ENCODE data around the gene BTBD2. TPM values are rescaled to one million over a fixed set of nuclear protein-coding genes. Genes with fewer than 3 reads are reported as not detected.

The BTBD2 gene
- total and polyA plus RNA-seq, 4 experiments from 2014 or later: 2.8 to 59.4 (median 29.4) TPM

DNA sequence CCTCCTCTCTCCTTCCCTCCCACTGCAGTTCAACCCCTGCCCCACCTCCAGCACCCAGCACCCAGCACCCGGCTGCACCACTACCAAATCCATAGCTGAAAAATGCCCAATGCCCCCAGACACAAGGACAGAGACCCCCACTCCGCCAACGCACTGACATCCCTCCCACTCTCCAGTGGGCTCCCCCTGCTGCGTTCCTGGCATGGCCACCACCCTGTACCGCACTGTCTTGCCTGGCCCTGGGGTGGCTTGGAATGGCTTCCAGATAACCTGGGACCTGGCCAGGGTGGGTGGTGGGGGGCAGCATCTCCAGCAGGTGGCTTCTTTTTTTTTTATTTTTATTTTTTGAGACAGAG is 41.3 kb upstream of the BTBD2 start:
- Mint-ChIP-seq H3K4me3 (peak overlapping the region in 7 of 8 donors; percentile 32 to 73 (median 57)), H3K27me3 (no peaks in the 10 kb centered on the region), H3K4me1 (peaks cover 20 to 76% (median 48%) of the 10 kb centered on the region in 4 donors), H3K27ac (peak overlapping the region; percentile 85 to 95 (median 90)), H3K9me3 (no peaks in the 10 kb centered on the region), H3K36me3 (peaks cover 0 to 4% of the 10 kb centered on the region in 2 donors)
- H3K4me3 ChIP-seq (ENCODE audit: low read length in 2 of 2): no peak overlapping the region
- no peak for DNase-seq
- ChIA-PET CTCF (ENCODE audit: partially characterized antibody) (interaction anchor here (0.6 to 1.1 kb wide), 2 partner anchors 14 to 27 kb away, joined by 3 read pairs; no protein-coding TSS in a partner anchor), POLR2A (ENCODE audit: partially characterized antibody) (interaction anchor here (0.6 to 6.7 kb wide), 5 partner anchors 10 to 38 kb away, joined by 3 to 75 read pairs (median 12); no protein-coding TSS in a partner anchor)
- peak overlapping the region; percentile 28 for H3K27ac ChIP-seq (ENCODE audit: low read depth, low read length)
- intact Hi-C loops (cut with micrococcal nuclease): no loop called here
- H3K27me3 ChIP-seq (ENCODE audit: insufficient read depth, low read length): no peaks in the 10 kb centered on the region
- H3K9me3 ChIP-seq (ENCODE audit: control insufficient read depth in 1 of 2, low read length in 2 of 2): no peaks in the 10 kb centered on the region
- no peaks in the 10 kb centered on the region for H3K36me3 ChIP-seq (ENCODE audit: insufficient read depth, low read length)
- peaks cover 68% of the 10 kb centered on the region for H3K4me1 ChIP-seq (ENCODE audit: insufficient read depth, low read length)

DNA sequence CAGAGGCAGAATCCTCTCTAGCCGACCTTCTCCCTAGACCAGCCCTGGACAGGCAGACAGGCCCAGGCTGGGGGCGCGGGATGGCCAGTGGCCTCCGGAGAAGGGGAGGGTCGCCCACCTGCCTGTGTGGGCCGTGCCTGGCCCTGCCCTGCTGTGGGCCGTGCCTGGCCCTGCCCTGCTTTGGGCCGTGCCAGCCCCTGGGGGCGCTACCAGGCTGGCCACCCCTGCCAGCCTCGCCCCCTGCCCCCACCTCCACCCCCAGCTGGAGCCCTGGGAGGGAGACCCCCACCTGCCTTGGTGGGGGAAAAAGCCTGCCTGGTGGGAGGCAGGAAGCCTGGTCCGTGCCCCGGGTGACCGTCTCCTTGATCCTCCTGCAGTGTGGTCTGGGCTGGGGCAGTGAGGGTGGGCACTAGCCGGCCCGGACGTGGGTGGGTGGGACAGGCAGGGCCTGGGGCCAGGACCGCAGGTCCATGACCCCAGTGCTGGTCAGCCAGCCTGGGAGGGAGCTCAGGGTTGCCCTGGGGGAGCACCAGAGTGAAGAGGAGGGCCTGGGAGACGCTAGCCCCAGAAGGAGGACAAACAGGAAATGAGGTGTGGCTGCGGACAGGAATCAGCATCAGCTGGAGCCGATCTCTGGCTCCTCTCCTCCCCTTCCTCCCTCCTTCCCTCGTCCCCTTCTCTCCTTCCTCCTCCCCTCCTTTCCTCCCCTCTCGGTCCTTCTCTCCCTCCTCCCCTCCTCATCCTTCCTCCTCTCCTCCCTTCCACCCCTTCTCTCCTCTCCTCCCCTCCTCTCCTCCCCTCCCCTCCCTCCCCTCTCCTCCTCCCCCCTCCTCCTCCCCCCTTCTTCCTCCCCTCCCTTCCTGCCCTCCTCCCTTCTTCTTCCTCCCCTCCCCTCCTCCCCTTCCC is 40.7 kb upstream of the BTBD2 start:
- peak overlapping the region; percentile 48 to 67 (median 62) for H3K4me3 Mint-ChIP-seq
- DNase-seq: no peak
- intact Hi-C loops (cut with micrococcal nuclease): no loop called here
- H3K36me3 Mint-ChIP-seq: peaks cover 0 to 6% of the 10 kb centered on the region in 2 donors
- Histone ChIP-seq H3K9me3 (ENCODE audit: control insufficient read depth in 1 of 2, low read length in 2 of 2) (no peaks in the 10 kb centered on the region), H3K36me3 (ENCODE audit: insufficient read depth, low read length) (no peaks in the 10 kb centered on the region), H3K4me1 (ENCODE audit: insufficient read depth, low read length) (peaks cover 73% of the 10 kb centered on the region), H3K27ac (ENCODE audit: low read depth, low read length) (peak overlapping the region; percentile 57), H3K27me3 (ENCODE audit: insufficient read depth, low read length) (no peaks in the 10 kb centered on the region), H3K4me3 (ENCODE audit: low read length in 2 of 2) (no peak overlapping the region)
- POLR2A ChIA-PET (ENCODE audit: partially characterized antibody): interaction anchor here (0.6 to 6.7 kb wide), 5 partner anchors 9 to 38 kb away, joined by 3 to 75 read pairs (median 12); no protein-coding TSS in a partner anchor
- peaks cover 22 to 76% (median 49%) of the 10 kb centered on the region in 4 donors for H3K4me1 Mint-ChIP-seq
- no peaks in the 10 kb centered on the region for H3K27me3 Mint-ChIP-seq
- CTCF ChIA-PET (ENCODE audit: partially characterized antibody): interaction anchor here (0.6 to 1.1 kb wide), 2 partner anchors 14 to 28 kb away, joined by 3 read pairs; no protein-coding TSS in a partner anchor
- peak overlapping the region; percentile 88 to 95 (median 93) for H3K27ac Mint-ChIP-seq
- H3K9me3 Mint-ChIP-seq: no peaks in the 10 kb centered on the region

DNA sequence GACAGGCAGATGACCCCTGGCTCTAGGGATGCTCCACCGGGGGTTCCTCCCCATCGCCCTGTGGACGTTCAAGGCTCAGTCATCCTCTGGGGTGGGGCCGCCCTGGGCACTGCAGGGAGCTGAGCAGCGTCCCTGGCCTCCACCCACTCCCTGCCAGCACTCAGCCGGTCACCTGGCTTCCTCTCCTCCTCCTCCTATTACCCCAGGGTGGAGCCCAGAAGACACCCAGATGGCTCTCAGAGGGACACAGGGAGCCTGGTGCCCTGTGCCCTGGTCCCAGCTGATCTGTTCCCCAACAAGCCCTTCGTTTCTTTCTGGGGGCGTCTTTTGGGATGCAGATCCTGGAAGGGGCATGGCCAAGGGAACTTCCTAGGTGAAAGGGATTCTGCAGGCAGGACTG is 39.2 kb upstream of the BTBD2 start:
- Histone ChIP-seq H3K27ac (ENCODE audit: low read depth, low read length) (no peak overlapping the region), H3K9me3 (ENCODE audit: control insufficient read depth in 1 of 2, low read length in 2 of 2) (no peaks in the 10 kb centered on the region), H3K4me3 (ENCODE audit: low read length in 2 of 2) (no peak overlapping the region), H3K27me3 (ENCODE audit: insufficient read depth, low read length) (no peaks in the 10 kb centered on the region), H3K4me1 (ENCODE audit: insufficient read depth, low read length) (peaks cover 61% of the 10 kb centered on the region), H3K36me3 (ENCODE audit: insufficient read depth, low read length) (no peaks in the 10 kb centered on the region)
- H3K27ac Mint-ChIP-seq: peak overlapping the region; percentile 65 to 95 (median 89)
- intact Hi-C loops (cut with micrococcal nuclease): loop anchor here (5.0 kb wide), 1 partner anchor 192 kb away; the partner anchor contains the start of gene KLF16
- POLR2A ChIA-PET (ENCODE audit: partially characterized antibody): interaction anchor here (0.6 to 1.6 kb wide), 6 partner anchors 12 to 197 kb away, joined by 3 to 4 read pairs (median 3); no protein-coding TSS in a partner anchor
- CTCF ChIA-PET (ENCODE audit: partially characterized antibody): interaction anchor here (0.7 kb wide), 2 partner anchors 13 to 16 kb away, joined by 3 read pairs; no protein-coding TSS in a partner anchor
- H3K9me3 Mint-ChIP-seq: peaks cover 0 to 5% (median 0%) of the 10 kb centered on the region in 8 donors
- peak overlapping the region in 3 of 8 donors; percentile 48 to 65 (median 49) for H3K4me3 Mint-ChIP-seq
- DNase-seq: peak in 1 of 5 donors; percentile 12
- peaks cover 18 to 69% (median 42%) of the 10 kb centered on the region in 4 donors for H3K4me1 Mint-ChIP-seq
- peaks cover 0 to 3% of the 10 kb centered on the region in 2 donors for H3K36me3 Mint-ChIP-seq
- no peaks in the 10 kb centered on the region for H3K27me3 Mint-ChIP-seq

DNA sequence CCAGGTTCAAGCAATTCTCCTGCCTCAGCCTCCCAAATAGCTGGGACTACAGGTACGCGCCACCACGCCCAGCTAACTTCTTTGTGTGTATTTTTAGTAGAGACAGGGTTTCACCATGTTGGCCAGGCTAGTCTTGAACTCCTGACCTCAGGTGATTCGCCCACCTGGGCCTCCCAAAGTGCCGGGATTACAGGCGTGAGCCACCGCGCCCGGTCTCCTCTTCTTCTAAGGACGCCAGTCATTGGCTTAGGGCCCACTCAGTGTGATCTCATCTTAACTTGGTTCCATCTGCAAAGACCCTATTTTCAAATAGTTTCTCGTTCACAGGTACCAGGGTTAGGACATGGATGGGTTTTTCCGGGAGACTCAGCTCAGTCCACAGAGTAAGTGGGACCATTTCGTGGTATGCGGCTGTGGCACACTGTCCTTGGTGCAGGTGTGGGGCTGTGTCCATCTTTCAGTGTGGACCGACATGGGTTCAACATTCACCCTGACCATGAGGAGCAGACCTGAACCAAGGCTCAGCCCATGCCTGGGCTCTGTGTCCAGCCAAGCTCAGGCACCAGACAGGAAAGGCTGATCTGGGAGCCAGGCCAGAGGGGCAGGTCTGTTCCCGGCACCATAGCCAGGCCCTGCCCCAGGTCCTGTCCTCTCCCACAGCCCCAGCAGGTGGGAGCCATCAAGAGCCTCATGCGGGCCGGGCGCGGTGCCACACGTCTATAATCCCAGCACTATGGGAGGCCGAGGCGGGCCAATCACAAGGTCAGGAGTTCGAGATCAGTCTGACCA is 38.3 kb upstream of the BTBD2 start:
- Mint-ChIP-seq H3K4me3 (peak overlapping the region in 1 of 8 donors; percentile 15), H3K4me1 (peaks cover 19 to 73% (median 43%) of the 10 kb centered on the region in 4 donors)

DNA sequence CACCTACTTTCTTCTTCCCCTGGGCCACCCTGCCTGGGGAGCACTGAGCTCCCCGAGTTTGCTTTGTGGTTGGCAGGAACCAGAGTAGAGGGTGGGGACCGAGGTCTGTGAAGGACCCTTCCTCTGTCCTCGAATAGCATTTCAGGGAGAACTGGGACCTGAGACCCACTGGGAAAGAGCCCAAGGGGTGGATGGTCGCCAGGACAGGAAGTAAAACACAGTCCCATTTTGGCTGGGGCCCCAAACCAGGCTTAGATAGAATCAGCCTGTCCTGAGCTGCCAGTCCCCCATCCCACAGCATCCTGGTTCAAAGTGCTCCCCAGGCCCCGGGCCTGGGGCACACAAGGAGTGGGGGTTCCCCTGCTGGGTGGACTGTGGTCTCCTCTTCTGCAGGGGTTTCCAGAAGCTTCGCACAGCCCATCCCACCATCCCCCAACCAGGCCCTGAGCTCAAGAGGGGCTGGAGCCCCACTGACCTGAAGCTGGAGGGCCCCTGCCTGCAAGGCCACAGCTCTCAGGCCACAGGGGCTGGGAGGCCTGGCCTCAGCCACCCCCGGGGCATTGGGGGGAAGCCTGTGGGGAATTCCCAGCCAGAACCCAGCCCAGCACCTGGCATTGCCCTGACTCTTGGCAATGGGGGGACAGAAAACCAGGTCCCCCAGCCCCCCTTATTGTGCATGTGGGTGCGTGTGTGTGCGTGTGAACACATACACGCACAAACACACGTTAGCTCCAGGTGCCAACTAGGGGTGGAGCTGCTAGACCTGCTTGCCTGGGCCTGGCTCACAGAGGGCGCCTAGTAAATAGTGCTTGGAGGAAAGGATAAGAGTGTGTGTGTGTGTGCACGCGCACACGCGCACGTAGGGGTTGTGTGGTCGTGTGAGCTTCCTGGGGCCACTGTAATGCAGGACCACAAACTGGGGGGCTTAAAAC is 36.5 kb upstream of the BTBD2 start:
- Mint-ChIP-seq H3K9me3 (peaks cover 0 to 5% (median 0%) of the 10 kb centered on the region in 8 donors), H3K4me3 (peak overlapping the region; percentile 20 to 89 (median 79)), H3K27ac (peak overlapping the region; percentile 95 to 98 (median 96)), H3K4me1 (peaks cover 18 to 67% (median 44%) of the 10 kb centered on the region in 4 donors), H3K27me3 (no peaks in the 10 kb centered on the region), H3K36me3 (peaks cover 0 to 12% of the 10 kb centered on the region in 2 donors)
- peaks cover 60% of the 10 kb centered on the region for H3K4me1 ChIP-seq (ENCODE audit: insufficient read depth, low read length)
- POLR2A ChIA-PET (ENCODE audit: partially characterized antibody): interaction anchor here (0.5 to 6.5 kb wide), 24 partner anchors 9 to 783 kb away, joined by 3 to 124 read pairs (median 5); partner anchors contain the start of genes AP3D1, BTBD2, CIRBP and IZUMO4
- CTCF ChIA-PET (ENCODE audit: partially characterized antibody): interaction anchor here (0.5 to 2.1 kb wide), 10 partner anchors 9 to 1711 kb away, joined by 3 to 10 read pairs (median 4); partner anchors contain the start of genes IZUMO4, MOB3A and MRPL54
- H3K36me3 ChIP-seq (ENCODE audit: insufficient read depth, low read length): peaks cover 10% of the 10 kb centered on the region
- H3K4me3 ChIP-seq (ENCODE audit: low read length in 2 of 2): peak overlapping the region; percentile 17 to 35
- intact Hi-C loops (cut with micrococcal nuclease): loop anchor here (1.0 to 5.0 kb wide), 4 partner anchors 9 to 190 kb away; partner anchors contain the start of genes IZUMO4, KLF16 and MOB3A
- DNase-seq: peak; percentile 42 to 86 (median 66)
- peak overlapping the region; percentile 87 for H3K27ac ChIP-seq (ENCODE audit: low read depth, low read length)
- no peaks in the 10 kb centered on the region for H3K9me3 ChIP-seq (ENCODE audit: control insufficient read depth in 1 of 2, low read length in 2 of 2)
- no peaks in the 10 kb centered on the region for H3K27me3 ChIP-seq (ENCODE audit: insufficient read depth, low read length)

More for the DNA sequence above, 38.3 kb upstream of the BTBD2 start:
- Histone ChIP-seq H3K4me1 (ENCODE audit: insufficient read depth, low read length) (peaks cover 60% of the 10 kb centered on the region), H3K4me3 (ENCODE audit: low read length in 2 of 2) (no peak overlapping the region), H3K27ac (ENCODE audit: low read depth, low read length) (no peak overlapping the region), H3K9me3 (ENCODE audit: control insufficient read depth in 1 of 2, low read length in 2 of 2) (no peaks in the 10 kb centered on the region), H3K36me3 (ENCODE audit: insufficient read depth, low read length) (peaks cover 3% of the 10 kb centered on the region), H3K27me3 (ENCODE audit: insufficient read depth, low read length) (no peaks in the 10 kb centered on the region)
- intact Hi-C loops (cut with micrococcal nuclease): loop anchor here (5.0 kb wide), 1 partner anchor 191 kb away; the partner anchor contains the start of gene KLF16
- peak in 1 of 5 donors; percentile 33 for DNase-seq
- Mint-ChIP-seq H3K27ac (peak overlapping the region; percentile 27 to 98 (median 70)), H3K27me3 (no peaks in the 10 kb centered on the region), H3K36me3 (peaks cover 0 to 8% of the 10 kb centered on the region in 2 donors), H3K9me3 (peaks cover 0 to 5% (median 0%) of the 10 kb centered on the region in 8 donors)
- CTCF ChIA-PET (ENCODE audit: partially characterized antibody): interaction anchor here (0.7 kb wide), 1 partner anchor 12 kb away, joined by 3 read pairs; no protein-coding TSS in a partner anchor
- POLR2A ChIA-PET (ENCODE audit: partially characterized antibody): interaction anchor here (0.7 to 3.2 kb wide), 6 partner anchors 11 to 77 kb away, joined by 3 to 36 read pairs (median 4); no protein-coding TSS in a partner anchor
